ENCODE measurements around the gene NFIA.

NFIA gene

GRCh38 chr1:61280452-61280851 is 198.1 kb downstream of the NFIA start:
- no peak for DNase-seq

GRCh38 chr1:61282387-61282786 is 200.0 kb downstream of the NFIA start:
- no peak for DNase-seq

- DNase-seq: peak in 1 of 2 experiments; percentile 3
Observed at GRCh38 chr1:61284248-61284854, 202.0 kb downstream of the NFIA start.

GRCh38 chr1:61284936-61285335 is 202.6 kb downstream of the NFIA start:
- DNase-seq: peak; percentile 27 to 37

- DNase-seq: no peak
Observed at GRCh38 chr1:61285371-61285885, 203.1 kb downstream of the NFIA start.

GRCh38 chr1:61287014-61287413 is 204.7 kb downstream of the NFIA start:
- DNase-seq: no peak

GRCh38 chr1:61287734-61288133 is 205.4 kb downstream of the NFIA start:
- no peak for DNase-seq

- no peak for DNase-seq
Observed at GRCh38 chr1:61289232-61290098, 207.1 kb downstream of the NFIA start.

- DNase-seq: no peak
Observed at GRCh38 chr1:61290525-61290924, 208.2 kb downstream of the NFIA start.

GRCh38 chr1:61293197-61293596 is 210.8 kb downstream of the NFIA start:
- DNase-seq: no peak

GRCh38 chr1:61293986-61294504 is 211.7 kb downstream of the NFIA start:
- DNase-seq: no peak

- no peak for DNase-seq
Observed at GRCh38 chr1:61294930-61295329, 212.6 kb downstream of the NFIA start.

- no peak for DNase-seq
Observed at GRCh38 chr1:61295818-61296537, 213.6 kb downstream of the NFIA start.

GRCh38 chr1:61297887-61298286 is 215.5 kb downstream of the NFIA start:
- DNase-seq: no peak

GRCh38 chr1:61299463-61299862 is 217.1 kb downstream of the NFIA start:
- no peak for DNase-seq

- no peak for DNase-seq
Observed at GRCh38 chr1:61300899-61301298, 218.5 kb downstream of the NFIA start.

GRCh38 chr1:61301824-61302657 is 219.7 kb downstream of the NFIA start:
- no peak for DNase-seq

GRCh38 chr1:61307422-61308142 is 225.2 kb downstream of the NFIA start:
- DNase-seq: no peak

GRCh38 chr1:61310057-61310456 is 227.7 kb downstream of the NFIA start:
- no peak for DNase-seq

- DNase-seq: no peak
Observed at GRCh38 chr1:61310538-61310937, 228.2 kb downstream of the NFIA start.

GRCh38 chr1:61313906-61314422 is 231.6 kb downstream of the NFIA start:
- no peak for DNase-seq

Measured in SHP77 (cell line).